Measurements from ENCODE around the gene NOL9.

DNA sequence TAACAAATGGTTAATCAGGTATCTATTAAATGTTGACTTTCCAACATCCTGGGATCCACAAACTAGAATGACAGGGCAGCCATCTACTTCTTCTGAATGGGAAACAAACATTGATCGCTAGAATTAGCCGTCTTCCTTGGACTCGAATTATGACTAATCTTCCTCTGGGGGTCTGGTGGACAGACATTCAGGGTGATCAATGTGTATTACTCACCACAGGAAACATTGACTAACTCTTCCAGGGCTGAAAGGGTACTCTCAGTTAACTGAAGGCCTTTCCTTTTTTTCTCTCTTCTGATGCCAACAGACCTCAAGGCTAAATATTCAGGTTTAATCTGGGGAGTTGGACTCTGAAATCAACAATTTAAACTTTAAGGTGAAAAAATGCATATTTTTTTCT lies 9.5 kb downstream of the NOL9 start:
- TF ChIP-seq, protein P1, sequence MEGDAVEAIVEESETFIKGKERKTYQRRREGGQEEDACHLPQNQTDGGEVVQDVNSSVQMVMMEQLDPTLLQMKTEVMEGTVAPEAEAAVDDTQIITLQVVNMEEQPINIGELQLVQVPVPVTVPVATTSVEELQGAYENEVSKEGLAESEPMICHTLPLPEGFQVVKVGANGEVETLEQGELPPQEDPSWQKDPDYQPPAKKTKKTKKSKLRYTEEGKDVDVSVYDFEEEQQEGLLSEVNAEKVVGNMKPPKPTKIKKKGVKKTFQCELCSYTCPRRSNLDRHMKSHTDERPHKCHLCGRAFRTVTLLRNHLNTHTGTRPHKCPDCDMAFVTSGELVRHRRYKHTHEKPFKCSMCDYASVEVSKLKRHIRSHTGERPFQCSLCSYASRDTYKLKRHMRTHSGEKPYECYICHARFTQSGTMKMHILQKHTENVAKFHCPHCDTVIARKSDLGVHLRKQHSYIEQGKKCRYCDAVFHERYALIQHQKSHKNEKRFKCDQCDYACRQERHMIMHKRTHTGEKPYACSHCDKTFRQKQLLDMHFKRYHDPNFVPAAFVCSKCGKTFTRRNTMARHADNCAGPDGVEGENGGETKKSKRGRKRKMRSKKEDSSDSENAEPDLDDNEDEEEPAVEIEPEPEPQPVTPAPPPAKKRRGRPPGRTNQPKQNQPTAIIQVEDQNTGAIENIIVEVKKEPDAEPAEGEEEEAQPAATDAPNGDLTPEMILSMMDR (IDR thresholded peaks at IDR 0.05; ENCODE audit: insufficient read depth, low read length) = no peak
- no peak for TF ChIP-seq POLR2AphosphoS5 (IDR thresholded peaks at IDR 0.05; ENCODE audit: low read depth)
